Type B pancreatic cell (in vitro differentiated cells): ENCODE results near the gene ADAMTSL1. TPM values are rescaled to one million over a fixed set of nuclear protein-coding genes. Genes with fewer than 3 reads are reported as not detected.

Experiments used
- DNase-seq: peaks from one replicate; pipeline ENCODE4 v3.0.0; 2021; ENCODE audit warnings: mixed read lengths; ENCODE audit not compliant: unreplicated experiment; ENCODE audit errors: extremely low spot score
- H3K27ac Mint-ChIP-seq: 2 replicates; pipeline ENCODE4 v1.8.0; 2021; ENCODE audit warnings: mild to moderate bottlenecking, mixed read lengths
- H3K27me3 Mint-ChIP-seq: 2 replicates; pipeline ENCODE4 v1.8.0; 2021; ENCODE audit warnings: mixed read lengths
- H3K36me3 Mint-ChIP-seq: 2 replicates; pipeline ENCODE4 v1.8.0; 2021; ENCODE audit warnings: mixed read lengths
- H3K4me1 Mint-ChIP-seq: one replicate; pipeline ENCODE4 v1.8.0; 2021; ENCODE audit warnings: mixed read lengths; ENCODE audit not compliant: unreplicated experiment
- H3K4me3 Mint-ChIP-seq: 2 replicates; pipeline ENCODE4 v1.8.0; 2021; ENCODE audit warnings: mild to moderate bottlenecking, mixed read lengths
- H3K9me3 Mint-ChIP-seq: 2 replicates; pipeline ENCODE4 v1.8.0; 2021; ENCODE audit warnings: mixed read lengths
- CTCF ChIP-seq: fragments of 200-600 bp; sonication (generic); conservative IDR thresholded peaks from 2 replicates; pipeline ENCODE4 v1.5.0; 2021; ENCODE audit warnings: antibody characterized with exemption, mild to moderate bottlenecking
- total RNA-seq: library from RNA; stranded (reverse); gene quantifications from 2 replicates; pipeline ENCODE4 v1.2.1, GENCODE V29; 2021; ENCODE audit warnings: low replicate concordance

Gene ADAMTSL1
- total RNA-seq, 1 donor from 2014 or later: 28.6 TPM

DNA sequence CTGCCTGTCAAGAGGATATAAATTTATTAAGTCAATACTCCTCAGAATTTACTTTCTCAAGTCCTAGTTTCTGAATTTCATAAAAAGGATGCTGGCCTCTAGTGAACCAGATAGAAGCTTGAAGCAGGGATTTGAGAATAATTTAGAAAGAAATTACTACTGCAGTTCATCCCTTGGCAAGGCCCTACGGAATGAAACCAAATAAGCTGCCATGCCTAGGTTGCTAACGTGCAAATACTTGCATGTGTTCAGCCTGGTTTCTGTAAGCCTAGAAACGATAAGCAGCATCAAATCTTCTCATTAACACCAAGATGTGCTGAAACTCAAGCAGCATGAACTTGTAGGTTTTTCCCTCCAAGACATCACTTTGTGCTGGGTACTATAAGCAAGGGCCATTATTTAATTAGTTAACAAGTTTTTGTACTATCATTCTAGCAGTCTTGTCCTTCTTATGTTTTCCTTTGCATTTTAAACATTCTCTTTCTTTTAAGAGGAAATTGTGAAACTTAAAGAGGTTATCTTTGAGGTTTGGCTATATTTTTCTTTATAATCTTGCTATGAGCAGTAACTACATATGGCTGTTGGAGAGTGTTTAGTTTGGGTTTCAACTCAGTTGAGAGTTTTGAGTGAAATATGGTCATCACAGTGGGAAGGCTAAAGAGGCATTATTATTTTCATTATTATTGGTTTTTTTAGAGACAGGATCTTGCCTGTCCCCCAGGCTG is 71.8 kb downstream of the ADAMTSL1 start:
- Mint-ChIP-seq H3K4me1 (peaks cover 10% of the 10 kb centered on the region), H3K9me3 (no peaks in the 10 kb centered on the region), H3K27me3 (no peaks in the 10 kb centered on the region), H3K36me3 (no peaks in the 10 kb centered on the region), H3K4me3 (no peak overlapping the region), H3K27ac (no peak overlapping the region)
- TF ChIP-seq CTCF: no peak
- DNase-seq: no peak

DNA sequence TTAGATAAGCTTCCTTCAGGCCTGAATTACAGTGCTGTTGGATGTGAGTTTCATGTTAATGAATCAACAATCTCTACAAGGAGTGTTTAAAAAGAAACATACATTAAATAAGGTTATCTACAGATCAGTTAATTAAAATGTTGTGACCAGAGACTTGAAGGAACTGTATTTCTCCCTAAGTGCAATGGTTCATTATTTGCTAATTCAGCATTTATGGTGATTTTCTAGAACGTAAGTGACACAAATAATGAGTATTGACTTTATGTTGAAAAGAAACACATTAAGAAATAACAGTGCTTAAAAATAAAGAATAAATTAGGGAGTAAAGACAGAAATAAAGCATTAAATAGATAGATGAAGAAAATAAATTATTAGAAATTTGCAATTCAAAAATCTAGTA is 74.5 kb downstream of the ADAMTSL1 start:
- TF ChIP-seq CTCF: no peak
- Mint-ChIP-seq H3K27me3 (no peaks in the 10 kb centered on the region), H3K9me3 (peaks cover 3% of the 10 kb centered on the region), H3K27ac (no peak overlapping the region), H3K36me3 (no peaks in the 10 kb centered on the region), H3K4me3 (no peak overlapping the region), H3K4me1 (peaks cover 10% of the 10 kb centered on the region)
- DNase-seq: no peak

- H3K36me3 Mint-ChIP-seq: no peaks in the 10 kb centered on the region
- H3K4me3 Mint-ChIP-seq: no peak overlapping the region
- H3K27me3 Mint-ChIP-seq: no peaks in the 10 kb centered on the region
- H3K4me1 Mint-ChIP-seq: peaks cover 4% of the 10 kb centered on the region
- no peak overlapping the region for H3K27ac Mint-ChIP-seq
- DNase-seq: no peak
- H3K9me3 Mint-ChIP-seq: peaks cover 13% of the 10 kb centered on the region
- TF ChIP-seq CTCF: no peak
These were observed 75.8 kb downstream of the ADAMTSL1 start for GRCh38 chr9:18549772-18550171.

DNA sequence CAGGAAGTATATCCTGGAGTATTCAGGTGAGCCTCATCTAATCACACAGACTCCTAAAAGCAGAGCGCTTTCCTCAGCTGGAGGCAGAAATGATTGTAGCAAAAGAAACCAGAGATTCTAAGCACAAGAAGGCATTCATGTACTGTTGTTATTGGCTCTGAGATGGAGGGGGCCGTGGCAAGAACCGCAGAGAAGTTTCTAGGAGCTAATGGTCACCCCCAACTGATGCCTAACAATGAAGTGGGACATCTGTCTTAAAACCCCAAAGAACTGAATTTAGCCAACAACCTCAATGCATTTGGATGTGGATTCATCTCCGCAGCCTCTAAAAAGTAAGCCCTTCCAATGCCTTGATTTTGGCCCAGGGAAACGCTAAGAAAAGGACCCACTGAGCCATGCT is 76.3 kb downstream of the ADAMTSL1 start:
- H3K4me1 Mint-ChIP-seq: peaks cover 4% of the 10 kb centered on the region
- TF ChIP-seq CTCF: no peak
- no peaks in the 10 kb centered on the region for H3K36me3 Mint-ChIP-seq
- DNase-seq: no peak
- H3K4me3 Mint-ChIP-seq: no peak overlapping the region
- H3K27ac Mint-ChIP-seq: no peak overlapping the region
- H3K27me3 Mint-ChIP-seq: no peaks in the 10 kb centered on the region
- H3K9me3 Mint-ChIP-seq: peaks cover 13% of the 10 kb centered on the region

DNA sequence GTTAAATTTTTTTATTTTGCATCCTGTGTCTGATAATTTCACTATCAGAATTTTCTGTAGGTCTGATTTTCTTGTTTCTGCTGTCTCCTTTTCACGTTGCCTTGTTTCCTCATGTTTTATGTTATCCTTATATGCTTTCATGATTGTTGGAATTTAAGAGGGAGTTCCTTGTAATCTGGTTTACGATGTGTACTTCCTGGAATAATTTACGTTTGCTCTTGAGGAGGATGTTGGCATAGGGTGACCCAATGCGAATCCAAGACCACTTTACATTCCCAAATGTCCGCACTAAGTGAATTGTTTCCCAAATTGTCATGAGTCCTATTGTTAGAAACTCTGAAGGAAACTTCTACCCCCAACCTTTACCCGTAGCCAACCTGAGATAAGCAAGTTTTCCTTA is 80.3 kb downstream of the ADAMTSL1 start:
- H3K36me3 Mint-ChIP-seq: no peaks in the 10 kb centered on the region
- H3K4me1 Mint-ChIP-seq: no peaks in the 10 kb centered on the region
- no peak for TF ChIP-seq CTCF

More for the DNA sequence above, 80.3 kb downstream of the ADAMTSL1 start:
- no peak overlapping the region for H3K4me3 Mint-ChIP-seq
- H3K9me3 Mint-ChIP-seq: peaks cover 25% of the 10 kb centered on the region
- no peak for DNase-seq
- H3K27me3 Mint-ChIP-seq: no peaks in the 10 kb centered on the region
- no peak overlapping the region for H3K27ac Mint-ChIP-seq
